ENCODE data around the gene TMEM184B. TPM values are rescaled to one million over a fixed set of nuclear protein-coding genes. Genes with fewer than 3 reads are reported as not detected.

The TMEM184B gene
- total RNA-seq, 3 donors from 2014 or later: 30.6 to 49.5 (median 42.4) TPM

DNA sequence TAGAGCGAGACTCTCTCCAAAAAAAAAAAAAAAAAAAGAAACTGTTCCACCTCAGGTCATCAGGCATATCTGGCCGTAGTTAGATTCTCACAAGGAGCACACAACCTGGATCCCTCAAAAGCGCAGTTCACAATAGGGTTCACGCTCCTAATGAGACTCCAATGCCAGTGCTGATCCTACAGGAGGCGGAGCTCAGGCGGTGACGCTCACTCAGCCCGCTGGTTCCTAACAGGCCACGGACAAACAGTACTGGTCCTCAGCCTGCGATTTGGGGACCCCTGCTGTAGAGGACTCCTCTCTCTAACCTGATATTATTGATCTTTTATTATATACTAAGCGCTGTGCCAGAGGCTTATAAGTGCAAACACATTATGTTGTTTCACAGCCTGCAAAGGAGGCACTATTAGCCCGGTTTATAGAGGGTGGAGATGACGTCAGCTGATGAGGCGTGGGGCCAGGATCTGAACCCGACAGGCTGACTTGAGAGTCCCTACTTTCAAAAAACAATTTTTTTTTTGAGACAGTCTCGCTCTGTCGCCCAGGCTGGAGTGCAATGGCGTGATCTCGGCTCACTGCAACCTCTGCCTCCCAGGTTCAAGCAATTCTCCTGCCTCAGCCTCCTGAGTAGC is 75.9 kb downstream of the TMEM184B start:
- Histone ChIP-seq H3K27me3 (no peaks in the 10 kb centered on the region), H3K4me3 (no peak overlapping the region), H3K4me1 (no peaks in the 10 kb centered on the region), H3K9me3 (no peaks in the 10 kb centered on the region), H3K27ac (no peak overlapping the region), H3K36me3 (no peaks in the 10 kb centered on the region)
- TF ChIP-seq POLR2AphosphoS5 (IDR thresholded peaks at IDR 0.05) (no peak), POLR2A (IDR thresholded peaks at IDR 0.05) (no peak)
- TF ChIP-seq, protein P1, sequence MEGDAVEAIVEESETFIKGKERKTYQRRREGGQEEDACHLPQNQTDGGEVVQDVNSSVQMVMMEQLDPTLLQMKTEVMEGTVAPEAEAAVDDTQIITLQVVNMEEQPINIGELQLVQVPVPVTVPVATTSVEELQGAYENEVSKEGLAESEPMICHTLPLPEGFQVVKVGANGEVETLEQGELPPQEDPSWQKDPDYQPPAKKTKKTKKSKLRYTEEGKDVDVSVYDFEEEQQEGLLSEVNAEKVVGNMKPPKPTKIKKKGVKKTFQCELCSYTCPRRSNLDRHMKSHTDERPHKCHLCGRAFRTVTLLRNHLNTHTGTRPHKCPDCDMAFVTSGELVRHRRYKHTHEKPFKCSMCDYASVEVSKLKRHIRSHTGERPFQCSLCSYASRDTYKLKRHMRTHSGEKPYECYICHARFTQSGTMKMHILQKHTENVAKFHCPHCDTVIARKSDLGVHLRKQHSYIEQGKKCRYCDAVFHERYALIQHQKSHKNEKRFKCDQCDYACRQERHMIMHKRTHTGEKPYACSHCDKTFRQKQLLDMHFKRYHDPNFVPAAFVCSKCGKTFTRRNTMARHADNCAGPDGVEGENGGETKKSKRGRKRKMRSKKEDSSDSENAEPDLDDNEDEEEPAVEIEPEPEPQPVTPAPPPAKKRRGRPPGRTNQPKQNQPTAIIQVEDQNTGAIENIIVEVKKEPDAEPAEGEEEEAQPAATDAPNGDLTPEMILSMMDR (IDR thresholded peaks at IDR 0.05): no peak
- intact Hi-C loops (cut with DNase I; ENCODE audit: low total_unique reads): no loop called here
- DNase-seq (ENCODE audit: low spot score in 2 of 2): no peak

- DNase-seq (ENCODE audit: low spot score in 2 of 2): no peak
- intact Hi-C loops (cut with DNase I; ENCODE audit: low total_unique reads): no loop called here
These were observed 79.2 kb downstream of the TMEM184B start for GRCh38 chr22:38193580-38193979.

DNA sequence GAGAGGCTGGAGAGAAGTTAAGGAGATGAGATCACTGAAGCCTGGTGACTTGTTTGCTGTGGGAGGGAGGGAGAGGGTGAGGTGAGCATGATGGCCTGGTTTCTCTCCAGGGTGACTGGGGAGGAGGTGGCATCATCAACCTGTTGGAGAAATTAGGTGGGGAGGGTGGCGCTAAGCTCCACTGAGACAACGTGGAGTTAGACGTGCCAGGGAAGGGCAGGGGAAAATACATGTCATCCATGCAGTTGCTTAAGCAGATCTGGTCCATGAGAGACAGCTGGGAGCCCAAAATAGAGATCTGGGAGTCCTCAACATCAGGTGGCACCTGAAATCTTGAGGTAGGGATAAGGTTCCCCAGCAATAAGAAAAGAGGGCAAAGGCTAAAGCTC is 80.3 kb downstream of the TMEM184B start:
- Histone ChIP-seq H3K36me3 (no peaks in the 10 kb centered on the region), H3K4me3 (no peak overlapping the region), H3K27me3 (no peaks in the 10 kb centered on the region), H3K9me3 (no peaks in the 10 kb centered on the region), H3K4me1 (no peaks in the 10 kb centered on the region), H3K27ac (no peak overlapping the region)
- TF ChIP-seq POLR2AphosphoS5 (IDR thresholded peaks at IDR 0.05): no peak
- TF ChIP-seq, protein P1 (IDR thresholded peaks at IDR 0.05): no peak
- no peak for TF ChIP-seq POLR2A (IDR thresholded peaks at IDR 0.05)
- DNase-seq (ENCODE audit: low spot score in 2 of 2): no peak
- intact Hi-C loops (cut with DNase I; ENCODE audit: low total_unique reads): no loop called here

More at GRCh38 chr22:38193580-38193979, 79.2 kb downstream of the TMEM184B start:
- no peaks in the 10 kb centered on the region for H3K9me3 ChIP-seq
- no peak overlapping the region for H3K27ac ChIP-seq
- TF ChIP-seq POLR2A (IDR thresholded peaks at IDR 0.05) (no peak), POLR2AphosphoS5 (IDR thresholded peaks at IDR 0.05) (no peak)
- TF ChIP-seq, protein P1 (IDR thresholded peaks at IDR 0.05): no peak
- H3K36me3 ChIP-seq: no peaks in the 10 kb centered on the region
- H3K4me1 ChIP-seq: no peaks in the 10 kb centered on the region
- H3K4me3 ChIP-seq: no peak overlapping the region
- H3K27me3 ChIP-seq: no peaks in the 10 kb centered on the region

- Histone ChIP-seq H3K9me3 (no peaks in the 10 kb centered on the region), H3K4me3 (no peak overlapping the region), H3K27ac (no peak overlapping the region), H3K27me3 (no peaks in the 10 kb centered on the region), H3K36me3 (no peaks in the 10 kb centered on the region), H3K4me1 (peaks cover 0 to 2% of the 10 kb centered on the region in 2 donors)
- no peak for DNase-seq (ENCODE audit: low spot score in 2 of 2)
- intact Hi-C loops (cut with DNase I; ENCODE audit: low total_unique reads): no loop called here
- TF ChIP-seq POLR2A (IDR thresholded peaks at IDR 0.05) (no peak), POLR2AphosphoS5 (IDR thresholded peaks at IDR 0.05) (no peak)
- TF ChIP-seq, protein P1 (IDR thresholded peaks at IDR 0.05): no peak
These were observed 80.9 kb downstream of the TMEM184B start for GRCh38 chr22:38191731-38192474.

DNA sequence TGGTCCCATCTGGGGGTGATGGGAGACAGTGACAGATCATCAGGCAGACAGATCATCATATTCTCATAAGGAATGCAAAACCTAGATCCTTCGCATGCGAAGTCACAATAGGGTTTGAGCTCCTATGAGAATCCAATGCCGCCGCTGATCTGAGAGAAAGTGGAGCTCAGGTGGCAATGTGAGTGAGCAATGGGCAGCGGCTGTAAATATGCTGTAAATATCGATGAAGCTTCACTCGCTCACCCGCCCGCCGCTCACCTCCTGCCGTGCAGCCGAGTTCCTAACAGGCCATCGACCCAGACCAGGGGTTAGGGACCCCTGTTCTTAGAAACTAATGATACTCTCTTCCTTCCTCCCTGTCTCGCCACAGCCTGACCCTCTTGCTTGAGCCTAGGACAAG is 81.8 kb downstream of the TMEM184B start:
- intact Hi-C loops (cut with DNase I; ENCODE audit: low total_unique reads): no loop called here
- Histone ChIP-seq H3K4me3 (no peak overlapping the region), H3K27ac (no peak overlapping the region), H3K36me3 (no peaks in the 10 kb centered on the region), H3K9me3 (no peaks in the 10 kb centered on the region), H3K4me1 (peaks cover 0 to 9% of the 10 kb centered on the region in 2 donors), H3K27me3 (no peaks in the 10 kb centered on the region)
- TF ChIP-seq, protein P1 (IDR thresholded peaks at IDR 0.05): no peak
- no peak for TF ChIP-seq POLR2AphosphoS5 (IDR thresholded peaks at IDR 0.05)
- no peak for TF ChIP-seq POLR2A (IDR thresholded peaks at IDR 0.05)
- no peak for DNase-seq (ENCODE audit: low spot score in 2 of 2)
